HFF-Myc (cell line): ENCODE results near the gene EVI5L.

Experiments used
- DNase-seq: peaks from one replicate; pipeline ENCODE4 v3.0.0-alpha.2; 2011; ENCODE audit warnings: low read depth; ENCODE audit errors: extremely low read depth
- H3K4me3 ChIP-seq: replicated peaks from 2 replicates; pipeline ENCODE4 v1.5.1; 2011; ENCODE audit warnings: low read depth, mild to moderate bottlenecking, control low read depth, low read length
- CTCF ChIP-seq: IDR thresholded peaks from 2 replicates; pipeline ENCODE4 v1.5.1; 2012; ENCODE audit warnings: mild to moderate bottlenecking, low read depth, low read length, control low read depth; ENCODE audit errors: missing control alignments

EVI5L gene

GRCh38 chr19:7908078-7908699 is 78.2 kb downstream of the EVI5L start:
- H3K4me3 ChIP-seq = no peak overlapping the region
- no peak for DNase-seq
- no peak for TF ChIP-seq CTCF

- no peak for DNase-seq
- H3K4me3 ChIP-seq = no peak overlapping the region
- no peak for TF ChIP-seq CTCF
These were observed 78.9 kb downstream of the EVI5L start for GRCh38 chr19:7908742-7909461.

- H3K4me3 ChIP-seq = no peak overlapping the region
- TF ChIP-seq CTCF = no peak
- no peak for DNase-seq
These were observed 79.6 kb downstream of the EVI5L start for GRCh38 chr19:7909471-7910067.

- no peak for DNase-seq
- no peak overlapping the region for H3K4me3 ChIP-seq
- TF ChIP-seq CTCF = no peak
These were observed 80.5 kb downstream of the EVI5L start for GRCh38 chr19:7910321-7911161.

GRCh38 chr19:7911508-7912143 is 81.6 kb downstream of the EVI5L start:
- no peak for DNase-seq
- no peak for TF ChIP-seq CTCF
- no peak overlapping the region for H3K4me3 ChIP-seq

GRCh38 chr19:7912144-7912696 is 82.2 kb downstream of the EVI5L start:
- TF ChIP-seq CTCF = no peak
- no peak overlapping the region for H3K4me3 ChIP-seq
- DNase-seq = no peak
